ENCODE measurements around the gene TRPV6. TPM values are rescaled to one million over a fixed set of nuclear protein-coding genes. Genes with fewer than 3 reads are reported as not detected.

The TRPV6 gene
- total and polyA plus RNA-seq, 2 of the 4 experiments (the other 2 are of a cell fraction): 0.03 TPM; not detected in 1

GRCh38 chr7:142868986-142869415 lies 16.5 kb downstream of the TRPV6 start:
- Histone ChIP-seq H3K27ac (ENCODE audit: insufficient read depth, low read length) (no peak overlapping the region), H3K4ac (ENCODE audit: low read depth, low read length) (no peak overlapping the region), H3K23ac (ENCODE audit: low read depth, low read length) (no peak overlapping the region), H2BK120ac (ENCODE audit: low read depth, low read length) (no peak overlapping the region), H4K8ac (ENCODE audit: low read depth in 2 of 2, low read length in 2 of 2) (no peak overlapping the region), H2BK20ac (ENCODE audit: low read depth, low read length) (no peak overlapping the region), H2AFZ (replicated peaks; ENCODE audit: low read length, poor library complexity) (no peak overlapping the region), H2AK9ac (replicated peaks; ENCODE audit: low read depth, low read length, poor library complexity) (no peak overlapping the region), H3K27me3 (ENCODE audit: control insufficient read depth, insufficient read depth, low read length) (no peaks in the 10 kb centered on the region), H3K4me1 (ENCODE audit: control insufficient read depth, insufficient read depth, low read length) (no peaks in the 10 kb centered on the region), H3K4me2 (ENCODE audit: low read depth, low read length) (no peak overlapping the region), H3K9ac (ENCODE audit: low read depth, low read length) (no peak overlapping the region), H3K18ac (ENCODE audit: low read depth, low read length) (no peak overlapping the region), H2BK5ac (ENCODE audit: low read depth, low read length, poor library complexity, severe bottlenecking) (no peak overlapping the region), H3K14ac (replicated peaks; ENCODE audit: low read depth, low read length) (no peak overlapping the region), H4K20me1 (ENCODE audit: insufficient read depth, low read length) (no peaks in the 10 kb centered on the region), H4K5ac (ENCODE audit: low read depth, low read length) (no peak overlapping the region), H3K79me1 (ENCODE audit: low read depth in 1 of 2, low read length in 2 of 2) (no peaks in the 10 kb centered on the region), H3K4me3 (ENCODE audit: insufficient read depth, low read depth, low read length) (no peak overlapping the region), H2AK5ac (ENCODE audit: low read depth, low read length) (no peak overlapping the region), H3K36me3 (ENCODE audit: control insufficient read depth, insufficient read depth, low read length) (no peaks in the 10 kb centered on the region), H4K91ac (ENCODE audit: insufficient read depth, low read depth, low read length) (no peak overlapping the region), H3K9me3 (ENCODE audit: control insufficient read depth, insufficient read depth, low read length) (no peaks in the 10 kb centered on the region), H3K9me1 (ENCODE audit: insufficient read depth, low read length) (no peaks in the 10 kb centered on the region), H2BK15ac (ENCODE audit: low read depth, low read length) (no peak overlapping the region), H3K56ac (ENCODE audit: extremely low read depth, insufficient read depth, low read length) (no peak overlapping the region)
- CTCF ChIA-PET: no interaction called here
- dilution Hi-C loops (cut with HindIII; ENCODE audit: low sequenced_read_pairs, unreplicated experiment): no loop called here
- WGBS, 2 experiments (ENCODE audit: extremely low coverage in 2 of 2, insufficient read length in 1 of 2): no CpG with 5 or more reads among the region's 11 CpGs
- intact Hi-C loops (cut with micrococcal nuclease): no loop called here
- ATAC-seq (ENCODE audit: low read depth) (no peak), DNase-seq (no peak)
- no peak for TF ChIP-seq BHLHE40 (IDR thresholded peaks at IDR 0.05; ENCODE audit: low read depth, low read length)
- TF ChIP-seq USF2 (IDR thresholded peaks at IDR 0.05; ENCODE audit: low read depth, low read length): no peak
- POLR2A ChIA-PET (ENCODE audit: unreplicated experiment): no interaction called here
- no TSS peak for BruUV-seq (replicated peaks)
- in situ Hi-C loops (cut with MboI; ENCODE audit: low sequenced_read_pairs): no loop called here
